ENCODE measurements around the gene HOXC4.

The HOXC4 gene

DNA sequence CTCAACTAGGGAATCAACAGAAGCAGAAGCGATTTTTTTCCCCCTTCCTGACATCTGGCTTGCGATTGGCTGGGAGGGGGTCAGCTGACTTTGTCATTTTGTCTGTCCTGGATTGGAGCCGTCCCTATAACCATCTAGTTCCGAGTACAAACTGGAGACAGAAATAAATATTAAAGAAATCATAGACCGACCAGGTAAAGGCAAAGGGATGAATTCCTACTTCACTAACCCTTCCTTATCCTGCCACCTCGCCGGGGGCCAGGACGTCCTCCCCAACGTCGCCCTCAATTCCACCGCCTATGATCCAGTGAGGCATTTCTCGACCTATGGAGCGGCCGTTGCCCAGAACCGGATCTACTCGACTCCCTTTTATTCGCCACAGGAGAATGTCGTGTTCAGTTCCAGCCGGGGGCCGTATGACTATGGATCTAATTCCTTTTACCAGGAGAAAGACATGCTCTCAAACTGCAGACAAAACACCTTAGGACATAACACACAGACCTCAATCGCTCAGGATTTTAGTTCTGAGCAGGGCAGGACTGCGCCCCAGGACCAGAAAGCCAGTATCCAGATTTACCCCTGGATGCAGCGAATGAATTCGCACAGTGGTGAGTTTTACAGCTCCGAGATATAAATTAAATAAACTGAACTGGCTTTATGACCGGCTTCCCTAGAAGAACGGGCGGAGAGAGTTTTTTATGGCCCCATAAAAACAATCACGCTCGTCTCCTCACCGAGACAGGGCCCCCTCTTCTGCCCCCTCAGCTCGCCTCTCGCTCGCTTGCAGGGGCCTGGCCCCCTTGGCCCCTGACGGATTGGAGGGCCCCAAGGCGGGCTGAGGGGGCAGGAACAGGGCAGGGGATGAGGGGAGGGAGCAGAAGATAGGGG lies 25.1 kb upstream of the HOXC4 start, which contains the start of gene HOXC6:
TSS of gene HOXC6 (plus strand) at position 127 of the 888 bp plus-strand sequence. CDS start at position 209, 82 bp downstream.
- no peak within 1 kb of the TSS for H3K4me3 ChIP-seq (ENCODE audit: low read depth, low read length)
- TF ChIP-seq, protein P1, sequence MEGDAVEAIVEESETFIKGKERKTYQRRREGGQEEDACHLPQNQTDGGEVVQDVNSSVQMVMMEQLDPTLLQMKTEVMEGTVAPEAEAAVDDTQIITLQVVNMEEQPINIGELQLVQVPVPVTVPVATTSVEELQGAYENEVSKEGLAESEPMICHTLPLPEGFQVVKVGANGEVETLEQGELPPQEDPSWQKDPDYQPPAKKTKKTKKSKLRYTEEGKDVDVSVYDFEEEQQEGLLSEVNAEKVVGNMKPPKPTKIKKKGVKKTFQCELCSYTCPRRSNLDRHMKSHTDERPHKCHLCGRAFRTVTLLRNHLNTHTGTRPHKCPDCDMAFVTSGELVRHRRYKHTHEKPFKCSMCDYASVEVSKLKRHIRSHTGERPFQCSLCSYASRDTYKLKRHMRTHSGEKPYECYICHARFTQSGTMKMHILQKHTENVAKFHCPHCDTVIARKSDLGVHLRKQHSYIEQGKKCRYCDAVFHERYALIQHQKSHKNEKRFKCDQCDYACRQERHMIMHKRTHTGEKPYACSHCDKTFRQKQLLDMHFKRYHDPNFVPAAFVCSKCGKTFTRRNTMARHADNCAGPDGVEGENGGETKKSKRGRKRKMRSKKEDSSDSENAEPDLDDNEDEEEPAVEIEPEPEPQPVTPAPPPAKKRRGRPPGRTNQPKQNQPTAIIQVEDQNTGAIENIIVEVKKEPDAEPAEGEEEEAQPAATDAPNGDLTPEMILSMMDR (IDR thresholded peaks at IDR 0.05; ENCODE audit: low read depth, low read length, missing control alignments), result no peak

DNA sequence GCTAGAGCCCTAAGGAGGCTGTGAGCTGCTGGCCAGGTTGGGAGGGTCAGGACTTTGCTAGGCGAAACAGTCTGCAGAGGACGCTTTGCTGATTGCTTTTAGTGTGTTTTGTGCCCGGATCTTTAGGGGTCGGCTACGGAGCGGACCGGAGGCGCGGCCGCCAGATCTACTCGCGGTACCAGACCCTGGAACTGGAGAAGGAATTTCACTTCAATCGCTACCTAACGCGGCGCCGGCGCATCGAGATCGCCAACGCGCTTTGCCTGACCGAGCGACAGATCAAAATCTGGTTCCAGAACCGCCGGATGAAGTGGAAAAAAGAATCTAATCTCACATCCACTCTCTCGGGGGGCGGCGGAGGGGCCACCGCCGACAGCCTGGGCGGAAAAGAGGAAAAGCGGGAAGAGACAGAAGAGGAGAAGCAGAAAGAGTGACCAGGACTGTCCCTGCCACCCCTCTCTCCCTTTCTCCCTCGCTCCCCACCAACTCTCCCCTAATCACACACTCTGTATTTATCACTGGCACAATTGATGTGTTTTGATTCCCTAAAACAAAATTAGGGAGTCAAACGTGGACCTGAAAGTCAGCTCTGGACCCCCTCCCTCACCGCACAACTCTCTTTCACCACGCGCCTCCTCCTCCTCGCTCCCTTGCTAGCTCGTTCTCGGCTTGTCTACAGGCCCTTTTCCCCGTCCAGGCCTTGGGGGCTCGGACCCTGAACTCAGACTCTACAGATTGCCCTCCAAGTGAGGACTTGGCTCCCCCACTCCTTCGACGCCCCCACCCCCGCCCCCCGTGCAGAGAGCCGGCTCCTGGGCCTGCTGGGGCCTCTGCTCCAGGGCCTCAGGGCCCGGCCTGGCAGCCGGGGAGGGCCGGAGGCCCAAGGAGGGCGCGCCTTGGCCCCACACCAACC lies 23.9 kb upstream of the HOXC4 start:
- H3K4me3 ChIP-seq (ENCODE audit: low read depth, low read length), result no peak overlapping the region
- TF ChIP-seq, protein P1 (IDR thresholded peaks at IDR 0.05; ENCODE audit: low read depth, low read length, missing control alignments), result no peak
- in situ Hi-C loops (cut with HindIII; ENCODE audit: low sequenced_read_pairs), result no loop called here
- no peak for DNase-seq (ENCODE audit: low read depth)

More for the DNA sequence above, 25.1 kb upstream of the HOXC4 start, which contains the start of gene HOXC6:
- in situ Hi-C loops (cut with HindIII; ENCODE audit: low sequenced_read_pairs), result no loop called here
- DNase-seq (ENCODE audit: low read depth), result no peak

DNA sequence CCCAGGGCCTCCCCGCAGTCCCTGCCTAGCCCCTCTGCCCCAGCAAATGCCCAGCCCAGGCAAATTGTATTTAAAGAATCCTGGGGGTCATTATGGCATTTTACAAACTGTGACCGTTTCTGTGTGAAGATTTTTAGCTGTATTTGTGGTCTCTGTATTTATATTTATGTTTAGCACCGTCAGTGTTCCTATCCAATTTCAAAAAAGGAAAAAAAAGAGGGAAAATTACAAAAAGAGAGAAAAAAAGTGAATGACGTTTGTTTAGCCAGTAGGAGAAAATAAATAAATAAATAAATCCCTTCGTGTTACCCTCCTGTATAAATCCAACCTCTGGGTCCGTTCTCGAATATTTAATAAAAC lies 23.2 kb upstream of the HOXC4 start:
- DNase-seq (ENCODE audit: low read depth), result no peak
- no peak overlapping the region for H3K4me3 ChIP-seq (ENCODE audit: low read depth, low read length)
- in situ Hi-C loops (cut with HindIII; ENCODE audit: low sequenced_read_pairs), result no loop called here
- TF ChIP-seq, protein P1 (IDR thresholded peaks at IDR 0.05; ENCODE audit: low read depth, low read length, missing control alignments), result no peak

GRCh38 chr12:54030889-54031471 lies 22.7 kb upstream of the HOXC4 start:
- in situ Hi-C loops (cut with HindIII; ENCODE audit: low sequenced_read_pairs), result no loop called here
- no peak for DNase-seq (ENCODE audit: low read depth)
- H3K4me3 ChIP-seq (ENCODE audit: low read depth, low read length), result no peak overlapping the region
- TF ChIP-seq, protein P1 (IDR thresholded peaks at IDR 0.05; ENCODE audit: low read depth, low read length, missing control alignments), result no peak

GRCh38 chr12:54031480-54031879 lies 22.2 kb upstream of the HOXC4 start:
- in situ Hi-C loops (cut with HindIII; ENCODE audit: low sequenced_read_pairs), result no loop called here
- no peak for DNase-seq (ENCODE audit: low read depth)
- no peak overlapping the region for H3K4me3 ChIP-seq (ENCODE audit: low read depth, low read length)
- TF ChIP-seq, protein P1 (IDR thresholded peaks at IDR 0.05; ENCODE audit: low read depth, low read length, missing control alignments), result no peak

- no peak overlapping the region for H3K4me3 ChIP-seq (ENCODE audit: low read depth, low read length)
- DNase-seq (ENCODE audit: low read depth), result no peak
- in situ Hi-C loops (cut with HindIII; ENCODE audit: low sequenced_read_pairs), result no loop called here
- TF ChIP-seq, protein P1 (IDR thresholded peaks at IDR 0.05; ENCODE audit: low read depth, low read length, missing control alignments), result no peak
Observed at GRCh38 chr12:54032086-54032619, 21.5 kb upstream of the HOXC4 start.

All from astrocyte of the cerebellum (primary cell).